SK-N-SH (cell line): ENCODE data around the gene CEP63.

Source experiments
- CTCF ChIP-seq: fragments of 200-600 bp; sonication (generic); IDR thresholded peaks from 2 replicates; pipeline ENCODE4 v1.6.1; 2017; ENCODE audit warnings: antibody characterized with exemption, mild to moderate bottlenecking, moderate library complexity
- NRF1 ChIP-seq: IDR thresholded peaks from 2 replicates; pipeline ENCODE4 v1.6.1; 2012; ENCODE audit warnings: low read depth, mild to moderate bottlenecking, low read length
- RXRA ChIP-seq: IDR thresholded peaks from 2 replicates; pipeline ENCODE4 v1.4.0; 2012; ENCODE audit warnings: low read depth, mild to moderate bottlenecking, borderline replicate concordance
- ZBTB33 ChIP-seq: IDR thresholded peaks from 2 replicates; pipeline ENCODE4 v1.4.0; 2012; ENCODE audit warnings: low read depth, borderline replicate concordance

- TF ChIP-seq ZBTB33 (no peak), RXRA (no peak), NRF1 (no peak), CTCF (peak; percentile 51)
These were observed 36.6 kb upstream of the CEP63 start for GRCh38 chr3:134449277-134449676.
